IPS-NIHi11 (cell line): ENCODE data around the gene TEKT3.

Source experiments
- DNase-seq: peaks from one replicate; pipeline ENCODE4 v3.0.0; 2012; ENCODE audit warnings: mixed read lengths, low spot score

Gene TEKT3

DNA sequence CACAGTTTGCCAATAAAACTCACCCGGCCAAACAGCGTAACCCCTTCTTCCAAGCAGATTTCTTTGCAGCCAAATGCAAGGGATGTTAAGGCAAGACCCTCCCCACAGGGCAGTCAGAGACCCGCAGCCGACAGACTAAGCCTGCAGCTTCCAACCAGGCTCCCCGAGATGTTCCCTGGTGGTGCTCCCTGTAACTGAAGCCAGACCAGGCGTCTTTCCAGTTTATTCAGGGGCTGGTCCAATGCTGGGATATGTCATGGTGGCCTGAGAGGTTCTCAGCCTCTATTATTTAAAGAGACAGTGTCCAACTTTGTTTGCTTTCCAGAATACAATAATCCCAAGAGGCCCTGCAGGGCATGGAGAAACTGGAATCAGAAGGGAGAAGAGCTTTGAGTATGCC is 76.3 kb downstream of the TEKT3 start, which contains the start of gene PMP22:
TSS of gene PMP22 (minus strand) at position 196 of the 400 bp plus-strand sequence. CDS start 4,599 bp downstream, outside the sequence.
- peak; percentile 16 for DNase-seq

DNA sequence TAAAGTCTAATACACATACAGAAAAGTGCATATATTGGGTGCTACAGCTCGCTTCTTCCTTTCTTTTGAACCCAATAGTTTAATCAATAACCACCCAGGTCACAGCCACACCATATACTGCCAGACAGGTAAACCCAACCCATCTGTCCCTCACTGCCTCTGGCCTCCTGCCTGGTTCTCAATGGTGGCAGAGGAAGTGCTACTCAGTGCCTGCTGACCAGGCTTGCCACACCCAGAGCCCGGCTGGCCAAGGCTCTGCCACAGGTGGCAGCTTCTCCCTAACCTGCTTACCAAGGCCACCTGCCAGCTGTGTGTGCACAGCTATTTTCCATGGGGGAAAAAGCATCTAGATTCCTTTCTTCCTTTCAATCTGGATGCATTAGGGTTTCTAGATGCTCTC is 76.9 kb downstream of the TEKT3 start:
- no peak for DNase-seq

GRCh38 chr17:15263680-15264079 is 77.7 kb downstream of the TEKT3 start:
- DNase-seq, result no peak

GRCh38 chr17:15263206-15263579 is 78.2 kb downstream of the TEKT3 start:
- peak; percentile 61 for DNase-seq

- peak; percentile 68 for DNase-seq
Observed at GRCh38 chr17:15262291-15263205, 78.8 kb downstream of the TEKT3 start.

DNA sequence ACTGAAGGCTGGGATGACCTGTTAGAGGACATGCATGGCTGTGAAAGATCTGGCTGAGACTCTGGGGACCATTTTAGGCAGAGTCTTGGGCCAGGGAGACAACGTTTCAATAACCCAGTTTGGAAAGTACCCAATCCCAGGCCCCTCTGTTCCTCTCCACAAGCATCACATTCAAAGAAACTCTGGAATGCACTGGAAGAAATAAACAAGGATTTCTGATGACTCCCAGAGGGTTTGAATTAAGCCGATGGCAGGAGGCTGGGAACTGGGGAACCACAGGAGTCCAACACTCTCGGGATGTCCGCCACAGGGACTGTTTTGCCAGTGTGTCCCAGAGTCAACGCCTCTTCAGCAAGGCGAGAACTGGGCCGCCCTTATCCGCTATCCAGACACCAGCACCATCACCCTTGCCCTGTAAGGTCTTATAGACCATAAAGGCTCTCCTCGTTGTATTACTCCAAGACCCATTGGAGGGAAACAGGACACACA is 79.6 kb downstream of the TEKT3 start:
- DNase-seq, result no peak

GRCh38 chr17:15261258-15261801 is 80.1 kb downstream of the TEKT3 start:
- DNase-seq, result peak; percentile 58

- peak; percentile 94 for DNase-seq
Observed at GRCh38 chr17:15260376-15261257, 80.8 kb downstream of the TEKT3 start.

DNA sequence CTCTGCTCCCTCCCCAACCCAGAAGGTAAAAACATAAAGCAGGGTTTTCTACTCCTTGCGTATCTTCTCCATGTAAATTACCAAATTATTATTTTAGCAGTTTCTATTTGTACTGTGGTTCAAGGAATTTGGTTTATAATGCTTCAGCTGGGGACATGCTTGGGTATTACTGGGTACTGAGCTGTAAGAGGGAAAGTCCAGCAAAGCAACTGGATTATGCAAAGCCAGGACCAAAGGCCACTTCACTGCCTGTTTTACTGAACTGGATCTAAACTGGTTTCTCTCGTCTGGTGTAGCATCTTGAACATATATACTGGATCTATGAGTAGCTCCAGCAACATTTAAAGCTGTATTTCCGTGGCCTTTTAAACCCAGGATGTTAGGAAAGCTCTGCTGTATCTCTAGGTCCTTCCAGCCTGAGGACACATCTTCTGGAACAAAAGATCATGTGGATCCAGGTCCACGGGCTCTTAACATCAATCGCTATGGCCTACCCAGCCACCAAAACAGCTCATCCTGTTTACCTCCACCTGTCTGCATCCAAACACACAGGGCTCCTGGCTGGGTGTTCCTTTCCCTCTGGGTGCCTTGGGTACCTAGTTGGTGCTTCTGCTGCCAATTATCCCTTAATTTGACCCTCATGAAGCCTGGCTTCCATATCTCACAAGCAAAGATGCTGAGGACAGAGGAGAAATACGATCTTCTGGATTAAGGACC is 83.4 kb downstream of the TEKT3 start:
- no peak for DNase-seq

DNA sequence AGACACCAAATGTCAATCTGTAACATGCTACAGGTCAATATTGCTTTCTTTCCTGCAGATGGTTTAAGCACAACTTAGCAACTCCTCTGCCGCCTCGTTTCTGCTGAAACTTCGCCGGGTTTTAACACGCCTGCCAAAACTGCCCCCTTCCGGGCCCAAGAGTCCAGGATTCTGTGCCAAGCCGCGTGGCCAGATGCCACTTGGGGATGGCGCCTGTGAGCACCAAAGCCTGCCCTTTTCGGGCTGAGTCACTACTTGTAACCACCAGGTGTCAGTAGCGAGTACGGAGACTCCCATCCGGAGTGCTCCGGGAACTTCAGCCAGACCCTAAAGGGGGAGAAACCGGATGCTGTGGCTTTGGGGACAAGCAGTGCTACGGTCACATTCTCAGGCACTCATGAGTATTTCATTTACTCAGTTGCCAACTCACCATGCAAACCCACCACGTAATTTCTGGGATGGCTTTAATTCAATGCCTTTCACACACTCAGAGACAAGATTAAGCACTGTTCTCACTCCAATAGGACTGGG is 84.1 kb downstream of the TEKT3 start:
- peak; percentile 76 for DNase-seq

- DNase-seq, result no peak
Observed at GRCh38 chr17:15256689-15257088, 84.7 kb downstream of the TEKT3 start.

GRCh38 chr17:15255713-15256454 is 85.5 kb downstream of the TEKT3 start:
- DNase-seq, result no peak
